ENCODE results near the gene NR4A1.

GRCh38 chr12:52097045-52097666, 45.9 kb downstream of the NR4A1 start:
- no peak for TF ChIP-seq CTCF (IDR thresholded peaks at IDR 0.05)
- TF ChIP-seq EP300 (IDR thresholded peaks at IDR 0.05), result no peak
- TF ChIP-seq POLR2AphosphoS5 (IDR thresholded peaks at IDR 0.05), result no peak
